ENCODE measurements around the gene PRM1.
"Not testable (repeated sequence)": the region's sequence is repeated elsewhere in the genome, so short reads cannot be mapped to it uniquely, and the experiment has no call there.

The PRM1 gene

GRCh38 chr16:11296706-11297491, 15.8 kb upstream of the PRM1 start:
- DNase-seq = no peak

DNA sequence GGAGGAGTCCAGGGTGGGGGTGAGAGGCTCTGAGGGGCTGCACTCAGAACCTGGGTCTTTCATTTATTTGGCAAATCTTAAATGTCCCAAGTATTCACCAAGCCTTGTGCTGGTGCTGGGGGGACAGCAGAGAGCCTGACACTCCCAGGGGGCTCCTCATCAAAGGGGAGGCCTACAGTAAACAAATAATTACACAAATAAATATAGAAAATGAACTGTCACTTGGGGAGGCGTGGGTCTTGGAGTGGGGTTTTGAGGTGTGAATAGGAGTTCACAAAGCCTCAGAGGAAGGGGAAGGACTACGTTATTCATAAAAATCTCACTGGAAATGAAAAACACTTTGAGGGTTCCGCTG, 15.2 kb upstream of the PRM1 start:
- no peak for DNase-seq

GRCh38 chr16:11295672-11296071, 14.5 kb upstream of the PRM1 start:
- no peak for DNase-seq

DNA sequence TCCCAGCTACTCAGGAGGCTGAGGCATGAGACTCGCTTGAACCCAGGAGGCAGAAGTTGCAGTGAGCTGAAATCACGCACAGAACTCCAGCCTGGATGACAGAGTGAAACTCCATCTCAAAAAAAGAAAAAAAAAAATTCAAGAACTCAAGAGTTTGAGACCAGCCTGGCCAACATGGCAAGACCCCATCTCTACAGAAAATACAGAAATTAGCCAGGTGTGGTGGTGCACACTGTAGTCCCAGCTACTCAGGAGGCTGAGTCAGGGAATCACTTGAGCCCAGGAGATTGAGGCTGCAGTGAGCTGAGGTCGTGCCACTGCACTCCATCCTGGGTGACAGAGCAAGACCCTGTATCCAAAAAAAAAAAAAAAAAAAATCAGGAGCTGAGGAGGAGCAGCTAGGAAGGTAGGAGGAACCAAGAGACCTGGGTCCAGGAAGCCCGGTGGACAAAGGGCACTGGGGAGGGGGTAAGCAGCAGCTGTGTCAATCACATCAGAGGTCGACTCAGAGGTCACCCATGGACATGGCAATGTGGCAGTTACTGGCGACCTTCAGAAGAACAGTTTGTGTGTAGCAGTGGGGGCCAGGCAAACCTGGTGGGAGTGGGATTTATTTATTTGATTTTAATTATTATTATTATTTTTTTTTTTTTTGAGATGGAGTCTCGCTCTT, 11.1 kb upstream of the PRM1 start:
- DNase-seq = no peak

DNA sequence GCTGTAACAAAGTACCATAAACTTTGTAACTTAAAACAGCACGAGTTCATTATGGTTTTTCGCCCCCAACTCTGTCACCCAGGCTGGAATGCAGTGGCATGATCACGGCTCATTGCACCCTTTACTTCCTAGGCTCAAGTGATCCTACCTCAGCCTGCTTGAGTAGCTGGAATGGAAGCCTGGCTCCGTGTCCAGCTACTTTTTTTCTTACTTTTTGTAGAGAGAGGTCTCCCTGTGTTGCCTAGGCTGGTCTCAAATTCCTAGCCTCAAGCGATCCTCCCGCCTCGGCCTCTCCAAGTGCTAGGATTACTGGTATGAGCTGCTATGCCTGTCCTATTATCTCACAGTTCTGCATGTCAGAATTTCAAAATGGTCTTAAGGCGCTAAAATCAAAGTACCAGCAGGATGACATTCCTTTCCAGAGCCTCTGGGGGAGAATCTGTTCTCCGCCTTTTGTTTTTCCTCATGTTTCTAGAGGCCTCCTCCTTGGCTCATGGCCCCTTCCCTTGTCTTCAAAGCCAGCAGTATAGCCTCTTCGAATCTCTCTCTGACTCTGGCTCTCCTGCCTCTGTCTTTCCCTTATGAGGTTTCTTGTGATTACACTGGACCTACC, 10.1 kb upstream of the PRM1 start:
- DNase-seq = no peak

- DNase-seq = no peak
Observed at GRCh38 chr16:11290102-11290893, 9.2 kb upstream of the PRM1 start.

DNA sequence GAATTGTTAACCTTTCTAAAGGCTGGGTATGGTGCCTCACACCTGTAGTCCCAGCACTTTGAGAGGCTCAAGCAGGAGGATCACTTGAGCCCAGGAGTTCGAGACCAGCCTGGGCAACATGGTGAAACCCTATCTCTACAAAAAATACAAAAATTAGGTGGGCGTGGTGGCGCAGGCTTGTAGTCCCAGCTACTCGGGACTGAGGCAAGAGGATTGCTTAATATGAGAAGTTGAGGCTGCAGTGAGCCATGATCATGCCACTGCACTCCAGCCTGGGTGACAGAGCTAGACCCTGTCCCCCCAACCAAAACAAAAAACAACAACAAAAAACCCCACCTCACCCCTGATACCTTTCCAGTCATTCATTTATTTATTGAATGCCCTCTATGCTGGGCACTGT, 8.6 kb upstream of the PRM1 start:
- DNase-seq = not testable (repeated sequence)

- DNase-seq = no peak
Observed at GRCh38 chr16:11289202-11289601, 8.1 kb upstream of the PRM1 start.

DNA sequence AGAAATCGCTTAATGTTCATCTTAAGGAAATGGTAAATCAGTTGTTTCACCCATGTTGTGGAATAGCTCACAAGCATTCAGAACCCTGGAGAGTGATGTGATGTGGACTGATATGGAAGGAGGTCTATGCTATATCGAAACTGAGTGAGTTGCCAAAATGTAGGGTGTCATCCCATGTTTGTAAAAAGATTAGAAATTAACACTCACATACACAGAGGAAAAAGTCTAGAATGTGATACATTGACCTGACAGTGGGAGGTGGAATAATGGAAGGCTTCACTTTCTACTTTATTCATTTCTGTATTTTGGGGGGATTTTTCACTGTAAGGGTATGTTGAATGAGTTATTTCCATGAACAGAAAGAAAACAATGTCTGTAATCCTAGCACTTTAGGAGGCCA, 4.7 kb upstream of the PRM1 start:
- DNase-seq = no peak

DNA sequence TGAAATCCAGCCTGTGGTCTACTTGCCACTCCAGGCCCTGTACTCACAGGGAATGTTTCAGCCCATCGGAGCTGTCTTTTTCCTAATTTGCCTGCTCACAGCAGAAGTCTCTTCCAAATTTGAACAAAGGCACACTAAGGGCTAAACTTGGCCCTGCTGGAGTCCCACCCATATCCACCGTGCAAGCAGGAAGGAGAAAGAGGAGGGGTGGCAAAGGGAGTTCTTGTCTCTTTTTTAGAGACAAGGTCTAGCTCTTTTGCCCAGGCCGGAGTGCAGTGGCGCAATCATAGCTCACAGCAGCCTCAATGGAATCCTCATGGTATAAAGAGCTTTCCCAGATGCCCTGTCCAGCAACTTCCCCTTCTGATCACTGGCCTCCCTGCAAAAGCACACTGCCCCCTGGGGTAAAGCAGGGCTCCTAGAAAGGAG, 2.7 kb upstream of the PRM1 start:
- no peak for DNase-seq

DNA sequence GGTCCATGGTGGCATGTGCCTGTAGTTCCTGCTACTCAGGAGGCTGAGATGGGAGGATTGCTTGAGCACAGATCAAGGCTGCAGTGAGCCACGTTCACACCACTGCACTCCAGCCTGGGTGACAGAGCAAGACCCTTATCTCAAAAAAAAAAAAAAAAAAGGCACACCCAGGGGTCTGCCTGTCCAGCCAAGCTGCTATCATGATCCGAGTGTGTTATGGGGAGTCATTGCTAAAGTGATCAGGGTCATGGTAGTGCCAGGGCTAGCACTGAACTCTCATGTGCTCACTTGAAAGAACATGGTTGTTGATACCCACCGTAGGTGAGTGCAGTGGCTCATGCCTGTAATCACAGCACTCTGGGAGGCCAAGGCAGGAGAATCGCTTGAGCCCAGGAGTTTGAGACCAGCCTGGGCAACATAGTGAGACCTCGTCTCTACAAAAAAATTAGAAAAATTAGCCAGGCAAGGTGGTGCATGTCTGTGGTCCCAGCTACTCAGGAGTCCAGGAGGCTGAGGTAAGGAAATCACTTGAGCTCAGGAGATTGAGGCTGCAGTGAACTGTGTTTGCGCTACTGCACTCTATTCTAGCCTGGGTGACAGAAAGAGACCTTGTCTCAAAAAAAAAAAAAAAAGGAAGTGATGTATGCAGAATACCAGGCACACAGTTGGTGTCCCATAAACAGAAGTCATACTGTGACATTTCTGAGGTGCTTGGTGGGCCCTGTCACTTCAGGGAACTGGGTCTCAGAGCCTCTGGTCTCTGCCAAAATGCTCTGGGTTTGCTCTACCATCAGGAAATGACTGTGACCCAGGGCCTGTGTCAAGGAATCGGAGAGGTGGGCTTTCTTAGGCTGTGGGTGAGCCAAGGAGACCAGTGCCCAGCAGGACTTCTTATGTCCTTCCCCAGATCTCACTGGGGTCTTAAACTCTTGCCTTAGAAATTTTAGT, 2.2 kb downstream of the PRM1 start:
- no peak for DNase-seq

- DNase-seq = no peak
Observed at GRCh38 chr16:11277607-11278337, 3.4 kb downstream of the PRM1 start.

- DNase-seq = no peak
Observed at GRCh38 chr16:11276896-11277593, 4.1 kb downstream of the PRM1 start.

DNA sequence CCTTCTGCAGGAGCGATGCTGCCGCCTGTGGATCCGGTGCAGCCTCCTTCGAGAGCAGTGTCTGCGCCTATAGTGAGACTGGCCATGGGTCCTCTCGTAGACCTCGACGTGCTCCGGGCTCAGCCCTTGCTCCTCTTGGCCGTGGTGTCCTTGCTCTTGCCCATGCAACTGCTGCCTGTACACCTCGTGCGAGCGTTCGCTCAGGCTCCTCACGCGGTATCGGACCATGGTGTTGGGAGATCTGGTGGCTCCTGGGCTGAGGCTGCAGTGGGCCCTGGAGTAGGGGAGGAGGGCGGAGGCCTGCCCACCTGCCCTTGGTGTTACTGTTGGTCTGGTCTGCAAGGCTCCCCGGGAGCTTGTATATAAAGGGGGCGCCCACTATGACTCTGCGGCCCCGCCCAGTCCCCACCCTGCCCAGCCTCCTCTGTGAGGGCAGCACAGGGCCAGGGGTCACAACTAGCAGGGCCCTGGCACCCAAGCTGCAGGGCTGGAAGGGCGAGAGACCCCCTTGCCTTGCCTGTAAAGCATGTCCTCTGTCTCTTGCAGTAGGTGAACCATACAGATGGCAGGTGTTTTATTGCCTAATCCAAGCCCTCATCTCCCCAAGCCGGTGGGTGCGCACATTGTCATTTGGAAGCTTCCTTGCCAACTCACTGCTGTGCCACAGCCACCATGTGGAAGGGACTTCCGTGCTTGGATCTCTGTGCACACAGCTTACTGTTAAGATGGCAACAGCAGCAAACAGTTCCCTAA, 4.8 kb downstream of the PRM1 start, which contains the start of gene PRM2:
PRM2 (minus strand) TSS at position 338 of the 753 bp plus-strand sequence; CDS start at position 228, 110 bp downstream.
- no peak for DNase-seq

- no peak for DNase-seq
Observed at GRCh38 chr16:11274964-11275363, 6.2 kb downstream of the PRM1 start.

GRCh38 chr16:11273721-11274324, 7.3 kb downstream of the PRM1 start:
- no peak for DNase-seq

DNA sequence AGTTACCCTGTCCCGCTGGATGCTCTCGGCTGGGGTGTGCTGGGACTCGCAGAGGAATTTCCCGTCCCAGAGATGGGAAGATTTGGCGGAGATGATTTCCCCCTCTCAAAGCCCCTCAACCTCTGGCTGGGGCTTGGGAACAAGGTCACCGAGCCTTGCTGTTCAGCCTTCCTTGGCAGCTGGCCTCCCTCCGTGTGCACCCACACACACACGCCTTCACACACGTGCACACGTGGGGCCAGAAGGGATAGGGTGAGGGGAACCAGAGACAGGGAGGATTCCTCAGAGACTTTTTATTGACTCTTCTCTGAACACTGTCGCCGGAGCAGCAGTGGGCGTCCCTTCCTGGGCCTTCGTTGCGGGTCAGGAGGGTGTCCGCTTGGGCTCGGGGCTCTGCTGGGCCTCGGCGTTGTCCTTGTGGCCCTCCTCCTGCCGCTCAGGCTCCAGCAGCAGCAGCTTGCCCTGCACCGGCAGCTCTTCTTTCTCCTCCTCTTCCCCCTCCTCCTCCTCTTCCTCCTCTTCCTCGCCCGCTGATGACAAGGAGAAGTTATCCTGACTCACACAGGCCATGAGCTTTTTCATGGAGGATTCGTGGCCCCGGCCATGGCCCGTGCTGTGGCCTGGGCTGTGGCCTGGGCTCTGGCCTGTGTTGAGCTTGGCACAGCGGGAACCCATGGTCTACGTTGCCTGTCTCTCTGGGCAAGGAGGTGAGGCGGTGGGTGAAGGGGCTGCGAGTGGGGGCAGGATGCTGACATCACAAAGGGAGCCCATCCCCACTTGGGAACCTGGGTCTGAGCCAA, 8.0 kb downstream of the PRM1 start, which contains the start of gene PRM3:
PRM3 (minus strand) TSS at position 709 of the 800 bp plus-strand sequence; CDS start at position 675, 34 bp downstream.
- DNase-seq = no peak

GRCh38 chr16:11272484-11272883, 8.6 kb downstream of the PRM1 start:
- no peak for DNase-seq

All from cortex of kidney (tissue), 1 donor.